HG03139 (cell line): ENCODE measurements around the gene EVPL.
"Not testable (repeated sequence)": the region's sequence is repeated elsewhere in the genome, so short reads cannot be mapped to it uniquely, and the experiment has no call there.

Experiments used
- ATAC-seq: cut with Tn5 transposase; IDR thresholded peaks from one replicate; pipeline ENCODE4 v1.9.1; 2021; ENCODE audit not compliant: unreplicated experiment

Gene EVPL

GRCh38 chr17:76048711-76049110, 21.6 kb upstream of the EVPL start:
- ATAC-seq = no peak

- no peak for ATAC-seq
Observed at GRCh38 chr17:76048025-76048605, 21.0 kb upstream of the EVPL start.

- no peak for ATAC-seq
Observed at GRCh38 chr17:76046064-76046463, 19.0 kb upstream of the EVPL start.

GRCh38 chr17:76044475-76045007, 17.4 kb upstream of the EVPL start:
- not testable (repeated sequence) for ATAC-seq

GRCh38 chr17:76042868-76043267, 15.8 kb upstream of the EVPL start:
- ATAC-seq = not testable (repeated sequence)

GRCh38 chr17:76040376-76040775, 13.3 kb upstream of the EVPL start:
- ATAC-seq = no peak

GRCh38 chr17:76039121-76039520, 12.0 kb upstream of the EVPL start:
- no peak for ATAC-seq

GRCh38 chr17:76038050-76038449, 10.9 kb upstream of the EVPL start:
- no peak for ATAC-seq

- no peak for ATAC-seq
Observed at GRCh38 chr17:76036497-76037261, 9.6 kb upstream of the EVPL start.

GRCh38 chr17:76034428-76035350, 7.6 kb upstream of the EVPL start:
- no peak for ATAC-seq

- no peak for ATAC-seq
Observed at GRCh38 chr17:76033139-76033538, 6.0 kb upstream of the EVPL start.

GRCh38 chr17:76032780-76033108, 5.6 kb upstream of the EVPL start:
- no peak for ATAC-seq

- no peak for ATAC-seq
Observed at GRCh38 chr17:76032073-76032779, 5.1 kb upstream of the EVPL start.

- no peak for ATAC-seq
Observed at GRCh38 chr17:76026714-76027158, 370 bp downstream of the EVPL start.

- no peak for ATAC-seq
Observed at GRCh38 chr17:76025294-76025693, 1.8 kb downstream of the EVPL start.

- ATAC-seq = no peak
Observed at GRCh38 chr17:76024353-76024752, 2.8 kb downstream of the EVPL start.

- ATAC-seq = no peak
Observed at GRCh38 chr17:76023900-76024237, 3.2 kb downstream of the EVPL start.

- ATAC-seq = no peak
Observed at GRCh38 chr17:76022973-76023899, 3.9 kb downstream of the EVPL start.

- ATAC-seq = no peak
Observed at GRCh38 chr17:76022285-76022684, 4.8 kb downstream of the EVPL start.
